ENCODE data around the gene RANBP17.

GRCh38 chr5:171032435-171032973, 170.7 kb downstream of the RANBP17 start:
- no peak for TF ChIP-seq JUNB (IDR thresholded peaks at IDR 0.05; ENCODE audit: unreplicated experiment)
- no peak for TF ChIP-seq CTCF (conservative IDR thresholded peaks at IDR 0.05; ENCODE audit: low read depth in 2 of 2)
- TF ChIP-seq POLR2AphosphoS5 (IDR thresholded peaks at IDR 0.05; ENCODE audit: low read depth), result no peak
- no peak for TF ChIP-seq CREB1 (CRISPR knock-in tag; IDR thresholded peaks at IDR 0.05; ENCODE audit: low read depth)
- TF ChIP-seq STAT1 (IDR thresholded peaks at IDR 0.05; ENCODE audit: unreplicated experiment), result no peak

Data from GM23338 (cell line).